Vagina (tissue), 2 donors: ENCODE measurements around the gene SIGMAR1.

Experiments used
- POLR2A ChIP-seq, 2 donors: fragments of 450-650 bp; IDR thresholded peaks; one replicate each; pipeline ENCODE4 v1.6.1; 2017; ENCODE audit warnings: antibody characterized with exemption in 2 of 2, mild to moderate bottlenecking in 2 of 2, moderate library complexity in 2 of 2
- POLR2AphosphoS5 ChIP-seq, 2 donors: sonication (generic); formaldehyde crosslinking; IDR thresholded peaks; one replicate each; pipeline ENCODE4 v1.9.0; 2017; ENCODE audit warnings: antibody characterized with exemption in 2 of 2, mild to moderate bottlenecking in 2 of 2, low read depth in 1 of 2; ENCODE audit not compliant: insufficient read depth in 1 of 2
- TF ChIP-seq, protein P1 (sequence below), 3 experiments: fragments of 450-650 bp in 2 of 3; fragments of 200-600 bp in 1 of 3; sonication (generic) in 1 of 3; IDR thresholded peaks; one replicate each; pipeline ENCODE4 v1.5.1; 2017 to 2019; ENCODE audit warnings: antibody characterized with exemption in 3 of 3, mild to moderate bottlenecking in 2 of 3, moderate library complexity in 2 of 3

DNA sequence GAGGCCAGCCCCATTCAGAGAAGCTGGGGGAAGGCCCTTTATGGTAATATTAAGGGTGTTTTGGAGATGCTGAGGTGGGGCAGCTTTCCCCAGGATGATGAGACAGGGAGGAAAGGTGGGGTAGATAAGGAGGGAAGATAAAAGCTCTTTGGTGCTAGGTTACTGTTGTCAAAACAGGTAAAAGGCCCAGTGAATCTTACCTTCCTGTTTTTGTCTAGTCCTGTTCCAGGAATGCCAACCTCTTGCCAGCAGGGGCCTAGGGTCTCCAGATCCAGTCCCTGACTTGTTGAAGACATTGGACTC, 25.7 kb upstream of the SIGMAR1 start:
- TF ChIP-seq, protein P1, sequence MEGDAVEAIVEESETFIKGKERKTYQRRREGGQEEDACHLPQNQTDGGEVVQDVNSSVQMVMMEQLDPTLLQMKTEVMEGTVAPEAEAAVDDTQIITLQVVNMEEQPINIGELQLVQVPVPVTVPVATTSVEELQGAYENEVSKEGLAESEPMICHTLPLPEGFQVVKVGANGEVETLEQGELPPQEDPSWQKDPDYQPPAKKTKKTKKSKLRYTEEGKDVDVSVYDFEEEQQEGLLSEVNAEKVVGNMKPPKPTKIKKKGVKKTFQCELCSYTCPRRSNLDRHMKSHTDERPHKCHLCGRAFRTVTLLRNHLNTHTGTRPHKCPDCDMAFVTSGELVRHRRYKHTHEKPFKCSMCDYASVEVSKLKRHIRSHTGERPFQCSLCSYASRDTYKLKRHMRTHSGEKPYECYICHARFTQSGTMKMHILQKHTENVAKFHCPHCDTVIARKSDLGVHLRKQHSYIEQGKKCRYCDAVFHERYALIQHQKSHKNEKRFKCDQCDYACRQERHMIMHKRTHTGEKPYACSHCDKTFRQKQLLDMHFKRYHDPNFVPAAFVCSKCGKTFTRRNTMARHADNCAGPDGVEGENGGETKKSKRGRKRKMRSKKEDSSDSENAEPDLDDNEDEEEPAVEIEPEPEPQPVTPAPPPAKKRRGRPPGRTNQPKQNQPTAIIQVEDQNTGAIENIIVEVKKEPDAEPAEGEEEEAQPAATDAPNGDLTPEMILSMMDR (IDR thresholded peaks at IDR 0.05) = no peak
- no peak for TF ChIP-seq POLR2A (IDR thresholded peaks at IDR 0.05)
- TF ChIP-seq POLR2AphosphoS5 (IDR thresholded peaks at IDR 0.05; ENCODE audit: insufficient read depth in 1 of 2, low read depth in 1 of 2) = no peak
